GM12892 (cell line): ENCODE results near the gene NDUFC1.

Experiments
- POLR2A ChIP-seq: IDR thresholded peaks from 2 replicates; pipeline ENCODE4 v1.6.1; 2011; ENCODE audit warnings: low read depth, low read length, control low read depth
- TAF1 ChIP-seq: IDR thresholded peaks from 2 replicates; pipeline ENCODE4 v1.6.1; 2011; ENCODE audit warnings: low read depth, mild to moderate bottlenecking, control low read depth, low read length, borderline replicate concordance

DNA sequence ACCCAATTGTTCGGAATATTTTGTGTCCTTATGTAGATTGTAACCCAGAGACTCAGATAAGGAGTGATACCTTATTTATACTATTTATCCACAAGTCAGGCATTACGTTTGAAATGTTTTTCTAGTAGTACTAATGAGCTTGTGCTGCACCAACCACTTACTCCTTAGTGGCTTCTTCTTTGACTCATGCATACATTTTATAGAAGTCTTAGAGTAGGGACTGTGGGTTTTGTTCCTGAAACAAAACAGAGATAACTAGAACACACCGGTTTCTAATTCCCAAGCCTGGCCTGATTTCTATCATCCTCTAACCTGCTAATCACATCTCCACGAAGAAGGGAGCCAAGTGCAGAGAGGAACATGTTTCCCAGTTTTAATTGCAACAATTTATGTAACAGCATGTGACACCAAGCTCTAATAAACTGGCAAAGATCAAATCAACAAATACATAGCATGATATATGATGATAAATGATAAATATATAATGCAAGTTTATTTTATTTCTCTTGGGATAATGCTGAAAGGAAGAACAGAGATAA is 54.5 kb downstream of the NDUFC1 start:
- TF ChIP-seq POLR2A (no peak), TAF1 (no peak)
